WTC11 (cell line): ENCODE data around the gene SFRP2. TPM values are rescaled to one million over a fixed set of nuclear protein-coding genes. Genes with fewer than 3 reads are reported as not detected.
A peak's percentile ranks its signal among the peaks of the same experiment; 100 is the strongest.

Experiments
- ATF2 ChIP-seq: sonication (generic); formaldehyde crosslinking; IDR thresholded peaks from 2 replicates; pipeline ENCODE4 v1.8.1; 2022; ENCODE audit warnings: low read depth, missing genetic modification reagents, borderline replicate concordance
- ATF3 ChIP-seq: sonication (generic); formaldehyde crosslinking; conservative IDR thresholded peaks from 2 replicates; pipeline ENCODE4 v1.8.1; 2022; ENCODE audit warnings: mild to moderate bottlenecking, missing genetic modification reagents
- CDX4 ChIP-seq: fragments of 250-450 bp; sonication (Bioruptor Pico); IDR thresholded peaks from 2 replicates; pipeline ENCODE4 v1.9.0; 2021; ENCODE audit warnings: moderate library complexity, mild to moderate bottlenecking, inconsistent platforms, borderline replicate concordance
- CREB1 ChIP-seq: sonication (generic); formaldehyde crosslinking; IDR thresholded peaks from 2 replicates; pipeline ENCODE4 v1.8.0; 2023; ENCODE audit warnings: mild to moderate bottlenecking, missing genetic modification reagents
- E2F4 ChIP-seq: sonication (generic); formaldehyde crosslinking; IDR thresholded peaks from 2 replicates; pipeline ENCODE4 v1.8.1; 2022; ENCODE audit warnings: low read depth, mild to moderate bottlenecking, moderate library complexity, missing genetic modification reagents, borderline replicate concordance
- E2F5 ChIP-seq: sonication (generic); formaldehyde crosslinking; IDR thresholded peaks from 2 replicates; pipeline ENCODE4 v1.8.1; 2022; ENCODE audit warnings: mild to moderate bottlenecking, moderate library complexity, missing genetic modification reagents
- ELF4 ChIP-seq: sonication (generic); formaldehyde crosslinking; IDR thresholded peaks from 2 replicates; pipeline ENCODE4 v1.8.1; 2022; ENCODE audit warnings: low read depth, mild to moderate bottlenecking, moderate library complexity, missing genetic modification reagents
- IRF2 ChIP-seq: sonication (generic); formaldehyde crosslinking; IDR thresholded peaks from 2 replicates; pipeline ENCODE4 v1.8.0; 2022; ENCODE audit warnings: low read depth, missing genetic modification reagents, borderline replicate concordance
- KAT7 ChIP-seq: sonication (generic); formaldehyde crosslinking; IDR thresholded peaks from 2 replicates; pipeline ENCODE4 v1.8.1; 2023; ENCODE audit warnings: missing genetic modification reagents, mild to moderate bottlenecking, borderline replicate concordance
- MYBL2 ChIP-seq: sonication (generic); formaldehyde crosslinking; IDR thresholded peaks from 2 replicates; pipeline ENCODE4 v1.8.1; 2023; ENCODE audit warnings: mild to moderate bottlenecking, moderate library complexity, missing genetic modification reagents
- NR2C2 ChIP-seq: sonication (generic); formaldehyde crosslinking; IDR thresholded peaks from 2 replicates; pipeline ENCODE4 v1.8.0; 2022; ENCODE audit warnings: mild to moderate bottlenecking, missing genetic modification reagents
- PRRX2 ChIP-seq: fragments of 250-450 bp; sonication (Bioruptor Pico); IDR thresholded peaks from 2 replicates; pipeline ENCODE4 v1.8.0; 2021; ENCODE audit warnings: mild to moderate bottlenecking
- RORB ChIP-seq: fragments of 250-450 bp; sonication (Bioruptor Pico); IDR thresholded peaks from 2 replicates; pipeline ENCODE4 v1.9.0; 2021; ENCODE audit warnings: mild to moderate bottlenecking
- SMAD3 ChIP-seq: sonication (generic); formaldehyde crosslinking; IDR thresholded peaks from 2 replicates; pipeline ENCODE4 v1.8.0; 2022; ENCODE audit warnings: missing genetic modification reagents, mild to moderate bottlenecking, borderline replicate concordance
- TCF7 ChIP-seq: sonication (generic); formaldehyde crosslinking; IDR thresholded peaks from 2 replicates; pipeline ENCODE4 v1.8.0; 2022; ENCODE audit warnings: mild to moderate bottlenecking, low read depth, missing genetic modification reagents, moderate library complexity
- ZBTB21 ChIP-seq: sonication (generic); formaldehyde crosslinking; IDR thresholded peaks from 2 replicates; pipeline ENCODE4 v1.8.1; 2023; ENCODE audit warnings: mild to moderate bottlenecking, missing genetic modification reagents, borderline replicate concordance
- ZNF219 ChIP-seq: sonication (generic); formaldehyde crosslinking; IDR thresholded peaks from 2 replicates; pipeline ENCODE4 v1.8.0; 2023; ENCODE audit warnings: missing genetic modification reagents, mild to moderate bottlenecking, borderline replicate concordance
- ZNF232 ChIP-seq: sonication (generic); formaldehyde crosslinking; IDR thresholded peaks from 2 replicates; pipeline ENCODE4 v1.8.0; 2022; ENCODE audit warnings: mild to moderate bottlenecking, missing genetic modification reagents
- ZNF396 ChIP-seq: fragments of 250-450 bp; sonication (Bioruptor Pico); IDR thresholded peaks from 2 replicates; pipeline ENCODE4 v1.8.0; 2021; ENCODE audit warnings: mild to moderate bottlenecking, moderate library complexity, borderline replicate concordance
- ZNF425 ChIP-seq: fragments of 250-450 bp; sonication (Bioruptor Pico); conservative IDR thresholded peaks from 2 replicates; pipeline ENCODE4 v1.9.0; 2021; ENCODE audit warnings: mild to moderate bottlenecking
- total RNA-seq: library from RNA; stranded (reverse); gene quantifications from 3 replicates; pipeline ENCODE4 v1.2.3, GENCODE V29; 2021
- TF ChIP-seq, protein P1 (sequence below): sonication (generic); formaldehyde crosslinking; IDR thresholded peaks from 2 replicates; pipeline ENCODE4 v1.8.1; 2022; ENCODE audit warnings: mild to moderate bottlenecking, missing genetic modification reagents, moderate library complexity, borderline replicate concordance
- TF ChIP-seq, protein P2 (sequence below): sonication (generic); formaldehyde crosslinking; IDR thresholded peaks from 2 replicates; pipeline ENCODE4 v1.8.1; 2023; ENCODE audit warnings: mild to moderate bottlenecking, missing genetic modification reagents, moderate library complexity
- TF ChIP-seq, protein P3 (sequence below): fragments of 250-450 bp; sonication (Bioruptor Pico); IDR thresholded peaks from 2 replicates; pipeline ENCODE4 v1.9.0; 2021; ENCODE audit warnings: mild to moderate bottlenecking
- TF ChIP-seq, protein P4 (sequence below): fragments of 250-450 bp; sonication (Bioruptor Pico); IDR thresholded peaks from 2 replicates; pipeline ENCODE4 v2.1.2; 2022; ENCODE audit warnings: mild to moderate bottlenecking, moderate library complexity

SFRP2 gene
- total RNA-seq, 1 experiment from 2014 or later: 417 TPM

- TF ChIP-seq, protein P1, sequence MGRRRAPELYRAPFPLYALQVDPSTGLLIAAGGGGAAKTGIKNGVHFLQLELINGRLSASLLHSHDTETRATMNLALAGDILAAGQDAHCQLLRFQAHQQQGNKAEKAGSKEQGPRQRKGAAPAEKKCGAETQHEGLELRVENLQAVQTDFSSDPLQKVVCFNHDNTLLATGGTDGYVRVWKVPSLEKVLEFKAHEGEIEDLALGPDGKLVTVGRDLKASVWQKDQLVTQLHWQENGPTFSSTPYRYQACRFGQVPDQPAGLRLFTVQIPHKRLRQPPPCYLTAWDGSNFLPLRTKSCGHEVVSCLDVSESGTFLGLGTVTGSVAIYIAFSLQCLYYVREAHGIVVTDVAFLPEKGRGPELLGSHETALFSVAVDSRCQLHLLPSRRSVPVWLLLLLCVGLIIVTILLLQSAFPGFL (CRISPR knock-in tag): no peak
- 0 out of 2 replicates have a peak, but pooled peaks have one; percentile 25 for TF ChIP-seq ELF4 (CRISPR knock-in tag)
- TF ChIP-seq KAT7 (CRISPR knock-in tag): peak; percentile 62; the same call in 1 of the 2 replicates
- no peak for TF ChIP-seq NR2C2 (CRISPR knock-in tag)
- no peak for TF ChIP-seq E2F4 (CRISPR knock-in tag)
- TF ChIP-seq ATF3 (CRISPR knock-in tag): no peak
- TF ChIP-seq, protein P2, sequence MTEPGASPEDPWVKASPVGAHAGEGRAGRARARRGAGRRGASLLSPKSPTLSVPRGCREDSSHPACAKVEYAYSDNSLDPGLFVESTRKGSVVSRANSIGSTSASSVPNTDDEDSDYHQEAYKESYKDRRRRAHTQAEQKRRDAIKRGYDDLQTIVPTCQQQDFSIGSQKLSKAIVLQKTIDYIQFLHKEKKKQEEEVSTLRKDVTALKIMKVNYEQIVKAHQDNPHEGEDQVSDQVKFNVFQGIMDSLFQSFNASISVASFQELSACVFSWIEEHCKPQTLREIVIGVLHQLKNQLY (CRISPR knock-in tag): 0 out of 2 replicates have a peak, but pooled peaks have one; percentile 66
- TF ChIP-seq ZNF396 (CRISPR knock-in tag): no peak
- TF ChIP-seq MYBL2 (CRISPR knock-in tag): peak; percentile 40; the same call in 1 of the 2 replicates
- TF ChIP-seq, protein P3, sequence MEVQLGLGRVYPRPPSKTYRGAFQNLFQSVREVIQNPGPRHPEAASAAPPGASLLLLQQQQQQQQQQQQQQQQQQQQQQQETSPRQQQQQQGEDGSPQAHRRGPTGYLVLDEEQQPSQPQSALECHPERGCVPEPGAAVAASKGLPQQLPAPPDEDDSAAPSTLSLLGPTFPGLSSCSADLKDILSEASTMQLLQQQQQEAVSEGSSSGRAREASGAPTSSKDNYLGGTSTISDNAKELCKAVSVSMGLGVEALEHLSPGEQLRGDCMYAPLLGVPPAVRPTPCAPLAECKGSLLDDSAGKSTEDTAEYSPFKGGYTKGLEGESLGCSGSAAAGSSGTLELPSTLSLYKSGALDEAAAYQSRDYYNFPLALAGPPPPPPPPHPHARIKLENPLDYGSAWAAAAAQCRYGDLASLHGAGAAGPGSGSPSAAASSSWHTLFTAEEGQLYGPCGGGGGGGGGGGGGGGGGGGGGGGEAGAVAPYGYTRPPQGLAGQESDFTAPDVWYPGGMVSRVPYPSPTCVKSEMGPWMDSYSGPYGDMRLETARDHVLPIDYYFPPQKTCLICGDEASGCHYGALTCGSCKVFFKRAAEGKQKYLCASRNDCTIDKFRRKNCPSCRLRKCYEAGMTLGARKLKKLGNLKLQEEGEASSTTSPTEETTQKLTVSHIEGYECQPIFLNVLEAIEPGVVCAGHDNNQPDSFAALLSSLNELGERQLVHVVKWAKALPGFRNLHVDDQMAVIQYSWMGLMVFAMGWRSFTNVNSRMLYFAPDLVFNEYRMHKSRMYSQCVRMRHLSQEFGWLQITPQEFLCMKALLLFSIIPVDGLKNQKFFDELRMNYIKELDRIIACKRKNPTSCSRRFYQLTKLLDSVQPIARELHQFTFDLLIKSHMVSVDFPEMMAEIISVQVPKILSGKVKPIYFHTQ (CRISPR knock-in tag): no peak
- peak; percentile 31; the same call in 1 of the 2 replicates for TF ChIP-seq CREB1 (CRISPR knock-in tag)
- peak; percentile 77 for TF ChIP-seq E2F5 (CRISPR knock-in tag)
- peak; percentile 77; the same call in 1 of the 2 replicates for TF ChIP-seq ZNF219 (CRISPR knock-in tag)
- no peak for TF ChIP-seq ATF2 (CRISPR knock-in tag)
- no peak for TF ChIP-seq ZNF232 (CRISPR knock-in tag)
- no peak for TF ChIP-seq PRRX2
- peak; percentile 71; the same call in 1 of the 2 replicates for TF ChIP-seq ZBTB21 (CRISPR knock-in tag)
- no peak for TF ChIP-seq TCF7 (CRISPR knock-in tag)
- no peak; the same call in 1 of the 2 replicates for TF ChIP-seq IRF2 (CRISPR knock-in tag)
- no peak for TF ChIP-seq ZNF425 (CRISPR knock-in tag)
- TF ChIP-seq CDX4 (CRISPR knock-in tag): no peak
- TF ChIP-seq RORB: no peak
- no peak for TF ChIP-seq SMAD3 (CRISPR knock-in tag)
- TF ChIP-seq, protein P4, sequence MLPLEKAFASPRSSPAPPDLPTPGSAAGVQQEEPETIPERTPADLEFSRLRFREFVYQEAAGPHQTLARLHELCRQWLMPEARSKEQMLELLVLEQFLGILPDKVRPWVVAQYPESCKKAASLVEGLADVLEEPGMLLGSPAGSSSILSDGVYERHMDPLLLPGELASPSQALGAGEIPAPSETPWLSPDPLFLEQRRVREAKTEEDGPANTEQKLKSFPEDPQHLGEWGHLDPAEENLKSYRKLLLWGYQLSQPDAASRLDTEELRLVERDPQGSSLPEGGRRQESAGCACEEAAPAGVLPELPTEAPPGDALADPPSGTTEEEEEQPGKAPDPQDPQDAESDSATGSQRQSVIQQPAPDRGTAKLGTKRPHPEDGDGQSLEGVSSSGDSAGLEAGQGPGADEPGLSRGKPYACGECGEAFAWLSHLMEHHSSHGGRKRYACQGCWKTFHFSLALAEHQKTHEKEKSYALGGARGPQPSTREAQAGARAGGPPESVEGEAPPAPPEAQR (CRISPR knock-in tag): no peak
These were observed 29.2 kb downstream of the SFRP2 start, which contains the start of gene RNF175 (continued) for GRCh38 chr4:153759407-153760316.
